Kidney capillary endothelial cell (primary cell): Measurements from ENCODE around the gene SLC25A43.
"Not testable (repeated sequence)": the region's sequence is repeated elsewhere in the genome, so short reads cannot be mapped to it uniquely, and the experiment has no call there.

Experiments used
- DNase-seq: peaks from one replicate; pipeline ENCODE4 v3.0.0-alpha.2; 2018; ENCODE audit warnings: low spot score

Gene SLC25A43

DNA sequence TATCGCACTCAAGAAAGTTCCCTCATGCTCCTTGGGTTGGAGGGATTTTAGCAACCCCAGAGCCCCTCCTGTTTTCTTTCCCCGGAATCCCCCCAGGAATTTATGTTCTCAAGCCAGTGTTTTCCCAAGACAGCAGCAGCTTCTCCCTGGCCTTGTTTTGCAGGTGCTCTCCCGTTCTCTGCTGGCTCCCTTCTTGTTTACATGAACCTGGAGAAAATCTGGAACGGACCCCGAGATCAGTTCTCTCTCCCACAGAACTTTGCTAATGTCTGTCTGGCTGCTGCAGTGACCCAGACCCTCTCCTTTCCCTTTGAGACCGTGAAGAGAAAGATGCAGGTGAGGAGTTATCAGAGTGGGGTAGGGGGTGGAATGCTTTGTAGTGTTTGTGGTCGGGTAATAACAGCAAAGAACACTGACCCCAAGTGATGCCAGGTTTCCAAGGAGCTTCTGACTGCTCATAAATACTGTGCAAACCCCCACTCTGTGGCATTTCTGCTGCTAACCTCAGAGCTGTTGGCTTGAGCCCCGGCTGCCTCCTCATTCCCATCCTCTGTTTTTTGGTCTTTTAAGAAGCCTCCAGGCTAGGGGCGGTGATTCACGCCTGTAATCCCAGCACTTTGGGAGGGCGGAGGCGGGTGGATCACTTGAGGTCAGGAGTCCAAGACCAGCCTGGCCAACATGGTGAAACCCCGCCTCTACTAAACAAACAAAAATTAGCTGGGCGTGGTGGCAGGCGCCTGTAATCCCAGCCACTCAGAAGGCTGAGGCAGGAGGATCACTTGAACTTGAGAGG is 11.1 kb downstream of the SLC25A43 start:
- DNase-seq = no peak

- no peak for DNase-seq
These were observed 11.7 kb downstream of the SLC25A43 start for GRCh38 chrX:119410854-119411253.

DNA sequence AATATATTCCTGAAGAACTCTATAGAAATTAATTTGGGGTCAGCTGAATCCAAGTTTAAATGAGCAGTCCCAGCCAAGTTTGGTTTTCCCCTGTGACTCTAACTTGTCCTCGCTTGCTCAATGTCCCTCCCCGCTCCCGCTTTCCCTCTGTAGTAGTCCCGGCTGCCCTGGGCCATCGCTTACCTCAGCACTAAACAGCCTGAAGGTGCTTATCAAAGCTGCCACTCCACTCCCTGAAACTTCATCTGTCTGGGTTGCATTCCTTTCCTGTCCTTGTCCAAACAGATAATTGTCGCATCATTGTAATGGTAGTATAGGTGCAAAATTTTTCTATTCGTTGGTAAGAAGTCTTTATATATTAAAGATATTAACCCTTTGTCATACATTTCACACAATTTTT is 12.8 kb downstream of the SLC25A43 start:
- no peak for DNase-seq

DNA sequence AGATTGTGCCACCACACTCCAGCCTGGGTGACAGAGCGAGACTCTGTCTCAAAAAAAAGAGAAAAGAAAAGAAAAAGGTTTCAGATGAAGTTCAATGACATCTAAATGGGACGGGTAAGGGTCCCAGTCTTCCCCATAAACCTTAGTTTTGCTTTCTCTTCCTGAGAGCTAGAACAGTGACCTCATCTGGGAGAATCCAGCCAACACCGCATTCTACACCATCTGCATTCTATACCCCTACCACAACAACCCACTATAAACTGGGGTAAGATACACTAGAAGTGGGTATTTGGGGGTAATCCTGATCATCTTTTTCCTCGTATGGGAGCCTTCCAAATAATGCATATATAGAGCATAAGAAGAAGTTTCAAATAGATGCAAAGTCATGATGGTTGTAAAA is 18.2 kb downstream of the SLC25A43 start:
- DNase-seq = no peak

DNA sequence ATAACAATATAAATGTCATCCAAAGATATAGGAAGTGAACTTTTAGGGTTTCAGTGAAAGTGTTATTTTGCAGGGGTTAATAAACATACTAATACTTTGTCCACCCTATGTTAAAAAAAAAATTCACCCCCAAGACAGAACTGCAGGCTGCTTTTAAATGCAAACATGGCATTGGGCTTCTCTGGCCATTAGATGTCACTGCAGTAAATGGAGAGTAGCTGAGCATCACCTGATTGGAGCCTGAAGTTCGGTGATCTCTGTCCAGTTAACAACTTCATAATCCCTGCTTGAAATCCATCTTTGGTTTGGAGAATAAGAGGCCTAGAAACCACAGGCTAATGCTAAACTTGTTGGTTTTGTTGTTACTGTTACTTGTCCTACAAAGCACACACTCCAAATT is 18.7 kb downstream of the SLC25A43 start:
- no peak for DNase-seq

DNA sequence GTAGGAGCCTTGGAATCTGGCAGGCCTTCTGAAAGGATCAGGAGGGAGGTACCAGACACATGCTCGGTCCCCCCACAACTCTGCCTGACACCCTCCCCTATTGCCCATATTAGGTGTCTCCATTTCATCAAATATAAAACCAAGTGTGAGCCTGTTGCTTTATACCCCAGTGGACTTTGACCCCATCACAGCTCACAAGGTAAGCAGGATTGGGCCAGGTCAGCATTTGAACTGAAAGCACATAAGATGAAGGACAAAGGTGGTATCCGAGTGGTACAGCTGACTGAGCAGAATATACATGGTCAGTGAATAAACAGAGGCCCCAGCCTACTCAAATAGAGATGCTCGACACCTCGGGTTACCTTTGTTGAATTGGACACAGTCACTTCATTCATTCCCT is 20.0 kb downstream of the SLC25A43 start:
- no peak for DNase-seq

- no peak for DNase-seq
These were observed 20.8 kb downstream of the SLC25A43 start for GRCh38 chrX:119419898-119420297.

- no peak for DNase-seq
These were observed 22.0 kb downstream of the SLC25A43 start for GRCh38 chrX:119421016-119421705.

DNA sequence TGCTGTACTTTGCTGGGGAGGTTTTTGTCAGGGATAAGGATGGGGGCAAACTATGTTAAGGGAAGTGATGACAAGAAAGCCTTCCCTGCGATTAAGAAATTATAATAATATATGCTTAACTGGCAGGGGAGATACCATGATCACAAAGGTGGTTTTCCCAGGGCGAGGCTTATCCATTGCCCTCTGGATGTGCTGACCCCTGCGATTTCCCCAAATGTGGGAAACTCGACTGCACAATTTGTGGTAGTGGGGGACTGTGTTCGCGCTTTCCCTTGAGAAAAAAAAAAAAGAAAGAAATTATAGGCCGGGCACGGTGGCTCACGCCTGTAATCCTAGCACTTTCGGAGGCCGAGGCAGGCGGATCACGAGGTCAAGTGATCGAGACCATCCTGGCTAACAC is 24.5 kb downstream of the SLC25A43 start:
- no peak for DNase-seq

DNA sequence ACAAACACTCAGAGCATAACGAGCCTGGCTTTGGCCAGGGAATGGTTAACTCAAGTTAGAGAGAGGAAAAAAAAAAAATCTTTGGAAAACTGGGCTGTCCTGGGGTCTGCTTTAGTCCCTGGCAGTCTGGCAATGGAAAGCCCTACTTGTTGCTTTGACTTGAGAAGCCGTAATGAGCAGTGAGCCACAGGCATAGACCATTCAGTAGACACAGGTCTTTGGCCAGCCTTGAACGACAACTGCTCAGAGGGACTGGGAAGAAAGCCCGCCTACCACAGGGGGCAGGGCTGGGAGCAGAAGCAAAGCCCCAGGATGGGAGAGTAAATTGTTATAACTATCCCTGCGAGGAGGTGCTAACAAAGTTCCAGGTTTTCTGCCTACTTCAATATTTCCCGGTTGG is 25.9 kb downstream of the SLC25A43 start:
- DNase-seq = no peak

DNA sequence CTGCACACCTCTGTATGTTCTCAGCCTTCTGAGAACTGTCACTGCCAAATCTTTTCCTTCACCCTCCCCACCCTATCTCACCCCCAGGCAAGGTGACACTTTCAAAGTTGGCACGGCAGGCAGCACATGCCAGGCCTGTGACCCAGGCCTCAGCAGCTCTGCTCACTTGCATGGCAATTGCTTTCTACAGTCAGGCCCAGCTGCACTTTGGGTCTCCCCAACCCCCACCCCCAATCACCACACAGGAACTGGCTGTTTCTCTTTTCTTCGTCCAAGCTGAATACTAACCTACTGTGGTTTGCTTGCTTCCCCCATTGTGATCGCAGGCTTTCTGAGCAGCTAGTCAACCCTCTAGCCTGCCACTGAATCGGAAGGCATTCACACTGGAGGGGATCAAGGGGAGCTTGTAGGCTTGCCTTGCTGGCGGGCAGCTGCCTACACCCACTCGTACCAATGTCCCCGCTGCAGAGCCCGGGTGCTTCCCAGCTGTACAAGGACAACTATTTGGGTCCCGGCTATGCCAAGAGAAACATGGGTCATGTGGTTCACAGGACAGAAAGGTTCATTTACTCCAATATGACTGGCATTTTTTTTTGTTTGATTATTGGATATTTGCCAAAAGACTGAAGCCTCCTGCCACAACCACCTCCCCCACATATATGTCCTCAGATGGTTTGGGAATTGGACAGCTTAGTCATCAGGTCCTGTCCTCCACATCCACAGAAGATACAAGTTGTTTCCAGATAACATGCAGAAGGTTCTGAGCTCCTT is 28.1 kb downstream of the SLC25A43 start:
- no peak for DNase-seq

DNA sequence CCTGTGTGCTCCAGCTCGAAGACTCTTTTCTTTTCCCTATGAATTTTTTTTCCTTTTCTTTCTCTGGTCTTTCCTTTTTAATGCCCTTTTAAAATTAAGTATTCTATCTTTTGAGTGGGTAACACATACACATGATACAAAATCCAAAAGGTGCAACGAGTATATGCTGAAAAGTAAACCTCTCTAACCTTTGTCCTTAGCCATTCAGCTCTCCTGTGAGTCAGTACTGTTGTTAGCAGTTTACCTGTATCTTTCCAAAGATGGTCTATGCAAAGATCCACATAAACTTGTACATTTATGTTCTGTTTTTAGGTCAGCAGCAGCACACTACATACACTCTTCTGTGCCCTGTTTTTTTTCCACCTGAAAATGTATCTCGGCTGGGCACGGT is 28.7 kb downstream of the SLC25A43 start:
- no peak for DNase-seq

- DNase-seq = no peak
These were observed 30.3 kb downstream of the SLC25A43 start for GRCh38 chrX:119429471-119429870.

- not testable (repeated sequence) for DNase-seq
These were observed 42.2 kb downstream of the SLC25A43 start for GRCh38 chrX:119441295-119441694.

DNA sequence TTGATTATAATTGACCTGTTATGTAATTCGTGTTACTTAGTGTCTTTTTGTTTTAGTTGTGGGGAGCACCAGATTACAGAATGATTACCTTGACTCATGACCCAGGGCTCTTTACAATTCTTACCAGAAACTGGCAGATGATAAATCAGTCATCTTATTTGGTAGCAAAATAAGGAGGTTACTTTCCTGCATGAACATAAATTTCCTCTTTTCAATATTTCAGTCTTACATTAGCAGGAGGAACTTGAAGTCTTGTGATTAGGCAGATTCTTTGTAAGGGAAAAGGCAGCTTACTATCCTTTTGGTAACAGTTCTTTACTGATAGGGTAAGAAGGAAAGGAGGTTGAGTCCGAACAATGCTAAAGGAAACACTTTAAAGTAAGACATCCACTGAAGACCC is 43.1 kb downstream of the SLC25A43 start:
- DNase-seq = no peak

DNA sequence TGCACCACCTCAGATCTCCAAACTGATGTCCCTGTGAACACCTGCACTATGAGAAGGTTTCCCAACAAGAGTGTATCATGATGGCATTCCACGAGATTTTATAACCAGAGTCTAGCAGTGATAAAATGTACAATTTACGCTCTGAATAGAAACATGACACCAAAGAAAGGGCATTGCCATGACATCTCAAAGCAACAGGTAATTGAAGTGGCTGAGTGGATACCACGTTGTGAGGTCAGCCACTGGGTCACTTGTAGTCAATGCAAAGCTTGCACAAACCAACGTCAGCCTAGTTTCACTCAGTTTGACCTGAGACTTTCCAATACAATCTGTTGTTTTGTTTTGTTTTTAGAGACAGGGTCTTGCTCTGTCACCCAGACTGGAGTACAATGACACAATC is 54.1 kb downstream of the SLC25A43 start:
- DNase-seq = no peak

DNA sequence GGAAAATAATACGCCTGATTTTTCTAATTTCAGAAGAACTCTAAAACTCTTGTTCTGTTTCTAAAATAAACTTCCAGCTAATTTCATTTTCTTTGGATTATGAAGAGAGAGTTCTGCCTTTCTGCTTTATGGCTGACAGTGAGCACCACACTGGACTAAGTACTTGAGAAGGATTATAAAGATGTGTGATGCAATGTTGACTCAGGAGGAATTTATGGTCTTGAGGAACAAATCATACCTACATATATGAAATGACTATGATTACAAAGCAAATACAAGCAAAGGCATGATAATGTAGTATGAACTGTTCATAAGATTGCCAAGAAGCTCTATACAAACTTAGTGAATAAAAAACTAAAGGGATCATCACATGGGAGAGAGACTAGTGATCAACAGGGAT is 56.1 kb downstream of the SLC25A43 start:
- DNase-seq = no peak

DNA sequence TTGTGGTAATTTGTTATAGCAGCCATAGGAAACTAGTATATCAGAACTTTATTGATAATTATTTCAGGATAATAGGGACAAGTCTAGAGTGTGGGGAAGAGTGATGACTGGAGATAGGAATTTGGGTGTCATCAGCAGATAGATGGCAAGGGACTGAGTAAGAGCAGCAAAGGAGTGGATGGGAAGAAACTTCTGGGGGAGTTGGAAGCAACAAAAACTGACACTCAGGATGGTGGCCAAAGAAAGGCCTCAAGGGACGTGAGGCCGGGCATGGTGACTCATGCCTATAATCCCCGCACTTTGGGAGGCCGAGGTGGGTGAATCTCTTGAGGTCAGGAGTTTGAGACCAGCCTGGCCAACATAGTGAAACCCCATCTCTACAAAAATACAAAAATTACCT is 60.0 kb downstream of the SLC25A43 start:
- DNase-seq = no peak

DNA sequence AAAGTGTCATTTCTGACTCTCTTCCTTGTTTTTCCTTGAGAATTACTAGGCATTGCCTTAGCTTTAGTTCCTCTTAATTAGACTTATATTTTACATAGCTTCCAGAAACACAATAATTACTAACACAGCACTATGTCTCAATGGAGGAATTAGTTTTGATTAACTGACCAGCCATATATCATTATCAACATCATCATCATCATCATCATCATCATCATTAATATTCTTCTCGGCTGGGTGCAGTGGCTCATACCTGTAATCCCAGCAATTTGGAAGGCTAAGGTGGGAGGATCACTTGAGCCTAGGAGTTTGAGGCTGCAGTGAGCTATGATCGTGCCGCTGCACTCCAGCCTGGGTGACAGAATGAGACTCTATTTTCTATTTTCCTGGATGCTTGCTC is 66.4 kb downstream of the SLC25A43 start:
- no peak for DNase-seq

- no peak for DNase-seq
These were observed 67.8 kb downstream of the SLC25A43 start for GRCh38 chrX:119466970-119467369.

DNA sequence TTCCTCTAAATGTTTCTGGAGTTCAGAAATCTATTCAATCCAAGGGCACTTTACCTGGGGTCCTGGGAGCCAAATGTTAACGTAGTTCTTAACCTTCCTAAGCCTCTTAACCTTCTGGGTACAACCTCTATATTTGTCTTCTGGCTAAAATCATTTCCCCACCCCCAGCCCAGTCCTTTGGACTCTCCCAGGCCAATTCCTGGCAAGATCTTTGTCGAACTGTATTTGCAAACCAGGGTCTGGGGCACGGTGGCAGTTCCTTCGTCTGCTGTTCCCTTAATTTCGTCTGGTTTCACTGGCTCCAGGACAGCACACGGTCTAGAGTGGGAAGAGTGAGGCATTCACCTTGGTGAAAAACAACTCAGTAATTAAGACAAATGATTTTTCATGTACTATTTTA is 68.3 kb downstream of the SLC25A43 start:
- DNase-seq = no peak

- DNase-seq = peak; percentile 55
These were observed 68.9 kb downstream of the SLC25A43 start, which contains the start of gene SLC25A5 for GRCh38 chrX:119467842-119468550. Gene SLC25A5 (plus strand): TSS chrX:119468444. CDS start chrX:119468516, 72 bp downstream.
